H1 (cell line): ENCODE measurements around the gene PRPS1. TPM values are rescaled to one million over a fixed set of nuclear protein-coding genes. Genes with fewer than 3 reads are reported as not detected.

ENCODE experiments used
- polyA plus RNA-seq, 7 experiments: library from polyadenylated mRNA; depleted of rRNA in 3 of 7; stranded (reverse) in 5 of 7; unstranded in 2 of 7; fragments of >200 nt in 5 of 7; fragments of 200-250 nt in 2 of 7; gene quantifications; 1 replicate in 5 of 7; 2 replicates in 1 of 7; 4 replicates in 1 of 7; pipeline versions ENCODE4 v1.2.1 to v1.2.3, GENCODE V29; 2011 to 2013; ENCODE audit warnings: missing spikeins in 2 of 7, mixed read lengths in 2 of 7
- total RNA-seq: library from RNA; stranded (reverse); fragmentation: NEBNext Ultra II Directional; extraction: Animal tissue kit (Norgen Biotek cat#: 25700); gene quantifications from 2 replicates; pipeline ENCODE4 v1.2.1, GENCODE V29; 2021

The PRPS1 gene
- total and polyA plus RNA-seq, 2 of the 8 experiments (the other 6 are each of a cell fraction or from before 2014, with no cell fraction given) = 90.1 to 110 TPM

Other genes with a start within 250 kb of the PRPS1 start
- gene FRMPD3, start 178.9 kb upstream of the PRPS1 start, total RNA-seq = 0.56 and 0.61 TPM in 2 replicates
- 0.38 and 0.64 TPM in 2 replicates for gene FRMPD3, start 178.9 kb upstream of the PRPS1 start, polyA plus RNA-seq (2011; rRNA removed)
- 7.6 TPM in 2 replicates for gene TSC22D3, start 147.3 kb downstream of the PRPS1 start, total RNA-seq
- 12.9 and 19.1 TPM in 2 replicates for gene TSC22D3, start 147.3 kb downstream of the PRPS1 start, polyA plus RNA-seq (2011; rRNA removed)
- gene NCBP2L, start 149.2 kb downstream of the PRPS1 start, total RNA-seq = not detected in 2 replicates
- not detected in 2 replicates for gene NCBP2L, start 149.2 kb downstream of the PRPS1 start, polyA plus RNA-seq (2011; rRNA removed)
- 1.6 and 1.7 TPM in 2 replicates for gene MID2, start 197.4 kb downstream of the PRPS1 start, total RNA-seq
- 0.98 and 1.3 TPM in 2 replicates for gene MID2, start 197.4 kb downstream of the PRPS1 start, polyA plus RNA-seq (2011; rRNA removed)